IMR-90 (cell line): Measurements from ENCODE around the gene MAP3K5.
A peak's percentile ranks its signal among the peaks of the same experiment; 100 is the strongest.

Experiments used
- BHLHE40 ChIP-seq: fragments of 150-350 bp; IDR thresholded peaks from 2 replicates; pipeline ENCODE4 v1.6.1; 2016; ENCODE audit warnings: mild to moderate bottlenecking, low read depth, low read length
- CEBPB ChIP-seq: IDR thresholded peaks from 2 replicates; pipeline ENCODE4 v1.6.1; 2012; ENCODE audit warnings: low read depth, low read length, improper control_type of control experiment
- CTCF ChIP-seq: conservative IDR thresholded peaks from 2 replicates; pipeline ENCODE4 v1.5.1; 2012; ENCODE audit warnings: mild to moderate bottlenecking, low read depth, low read length, improper control_type of control experiment
- ELK1 ChIP-seq: fragments of 150-350 bp; IDR thresholded peaks from 2 replicates; pipeline ENCODE4 v1.6.1; 2016; ENCODE audit warnings: low read depth, mild to moderate bottlenecking, low read length, moderate library complexity, borderline replicate concordance
- MAFK ChIP-seq: IDR thresholded peaks from 2 replicates; pipeline ENCODE4 v1.6.1; 2012; ENCODE audit warnings: low read depth, low read length, improper control_type of control experiment
- MAZ ChIP-seq: IDR thresholded peaks from 2 replicates; pipeline ENCODE4 v1.6.1; 2012; ENCODE audit warnings: low read depth, mild to moderate bottlenecking, low read length, improper control_type of control experiment, moderate library complexity, borderline replicate concordance
- POLR2A ChIP-seq: IDR thresholded peaks from 2 replicates; pipeline ENCODE4 v1.6.1; 2012; ENCODE audit warnings: mild to moderate bottlenecking, low read depth, low read length
- RAD21 ChIP-seq: IDR thresholded peaks from 2 replicates; pipeline ENCODE4 v1.6.1; 2012; ENCODE audit warnings: low read length, improper control_type of control experiment
- RCOR1 ChIP-seq: IDR thresholded peaks from 2 replicates; pipeline ENCODE4 v1.6.1; 2012; ENCODE audit warnings: mild to moderate bottlenecking, low read length, improper control_type of control experiment; ENCODE audit not compliant: insufficient replicate concordance
- RFX5 ChIP-seq: IDR thresholded peaks from 2 replicates; pipeline ENCODE4 v1.8.0; 2012; ENCODE audit warnings: low read depth, mild to moderate bottlenecking, low read length, moderate library complexity
- SMC3 ChIP-seq: fragments of 150-350 bp; IDR thresholded peaks from 2 replicates; pipeline ENCODE4 v1.6.1; 2016; ENCODE audit warnings: low read depth, mild to moderate bottlenecking, antibody characterized with exemption, low read length, moderate library complexity
- USF2 ChIP-seq: fragments of 150-350 bp; IDR thresholded peaks from 2 replicates; pipeline ENCODE4 v1.6.1; 2017; ENCODE audit warnings: mild to moderate bottlenecking, antibody characterized with exemption, low read length, low read depth

- no peak for TF ChIP-seq BHLHE40
- no peak for TF ChIP-seq CTCF
- no peak for TF ChIP-seq ELK1
- no peak for TF ChIP-seq POLR2A
- peak; percentile 79 for TF ChIP-seq CEBPB
- TF ChIP-seq MAFK: peak; percentile 78
- TF ChIP-seq SMC3: no peak
- no peak for TF ChIP-seq RFX5
- TF ChIP-seq RCOR1: no peak
- no peak for TF ChIP-seq MAZ
- no peak for TF ChIP-seq USF2
- TF ChIP-seq RAD21: no peak
Measured at GRCh38 chr6:136592930-136593673, 199.2 kb downstream of the MAP3K5 start.
